MM.1S (cell line): ENCODE results near the gene SLIT1.

Experiments used
- EZH2 ChIP-seq: fragments of 300-600 bp; sonication (generic); optimal IDR thresholded peaks from 2 replicates; pipeline ENCODE3; 2017; ENCODE audit warnings: low read depth, mild to moderate bottlenecking, antibody characterized with exemption, low read length, mixed read lengths
- EZH2phosphoT487 ChIP-seq: fragments of 300-600 bp; sonication (generic); IDR thresholded peaks from 2 replicates; pipeline ENCODE4 v1.6.1; 2018; ENCODE audit warnings: antibody characterized with exemption, low read length
- TF ChIP-seq, protein P1 (sequence below): fragments of 300-600 bp; sonication (generic); IDR thresholded peaks from 2 replicates; pipeline ENCODE4 v1.5.1; 2016; ENCODE audit warnings: antibody characterized with exemption, low read length, mixed read lengths

DNA sequence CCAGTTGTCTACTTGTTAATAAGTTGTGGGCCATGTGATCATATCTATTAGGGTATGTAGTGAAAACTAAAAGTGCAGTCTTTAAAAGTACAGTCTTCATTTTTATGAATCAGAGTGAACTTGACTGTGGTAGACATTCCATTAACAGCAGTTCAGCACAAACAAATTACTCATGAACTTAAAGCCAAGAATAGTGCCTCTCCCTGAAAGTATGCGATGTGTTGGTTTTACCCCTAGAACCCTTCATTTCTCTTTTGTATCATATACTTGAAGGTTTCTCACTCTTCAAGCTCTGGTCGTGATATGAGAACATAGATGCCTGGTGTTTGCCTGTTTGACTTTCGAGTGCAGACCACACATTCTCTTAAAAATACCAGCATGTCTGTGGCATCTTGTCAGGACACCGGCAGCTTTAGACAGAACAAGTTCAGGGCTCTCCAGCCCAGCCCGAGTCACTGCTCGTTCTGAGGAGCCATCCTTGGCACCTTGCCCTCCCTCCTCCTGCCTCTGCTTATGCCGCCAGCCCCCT, 194.4 kb downstream of the SLIT1 start:
- TF ChIP-seq, protein P1, sequence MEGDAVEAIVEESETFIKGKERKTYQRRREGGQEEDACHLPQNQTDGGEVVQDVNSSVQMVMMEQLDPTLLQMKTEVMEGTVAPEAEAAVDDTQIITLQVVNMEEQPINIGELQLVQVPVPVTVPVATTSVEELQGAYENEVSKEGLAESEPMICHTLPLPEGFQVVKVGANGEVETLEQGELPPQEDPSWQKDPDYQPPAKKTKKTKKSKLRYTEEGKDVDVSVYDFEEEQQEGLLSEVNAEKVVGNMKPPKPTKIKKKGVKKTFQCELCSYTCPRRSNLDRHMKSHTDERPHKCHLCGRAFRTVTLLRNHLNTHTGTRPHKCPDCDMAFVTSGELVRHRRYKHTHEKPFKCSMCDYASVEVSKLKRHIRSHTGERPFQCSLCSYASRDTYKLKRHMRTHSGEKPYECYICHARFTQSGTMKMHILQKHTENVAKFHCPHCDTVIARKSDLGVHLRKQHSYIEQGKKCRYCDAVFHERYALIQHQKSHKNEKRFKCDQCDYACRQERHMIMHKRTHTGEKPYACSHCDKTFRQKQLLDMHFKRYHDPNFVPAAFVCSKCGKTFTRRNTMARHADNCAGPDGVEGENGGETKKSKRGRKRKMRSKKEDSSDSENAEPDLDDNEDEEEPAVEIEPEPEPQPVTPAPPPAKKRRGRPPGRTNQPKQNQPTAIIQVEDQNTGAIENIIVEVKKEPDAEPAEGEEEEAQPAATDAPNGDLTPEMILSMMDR = no peak
- no peak for TF ChIP-seq EZH2
- TF ChIP-seq EZH2phosphoT487 = no peak
